Fibroblast of mammary gland (primary cell): ENCODE data around the gene MRPL53.

Source experiments
- DNase-seq: peaks from one replicate; pipeline ENCODE4 v3.0.0-alpha.2; 2010; ENCODE audit warnings: low read depth
- H3K4me3 ChIP-seq: 2 replicates; pipeline ENCODE4 v1.5.1; 2011; ENCODE audit warnings: low read depth, mild to moderate bottlenecking, low read length, moderate library complexity; ENCODE audit not compliant: control insufficient read depth
- TF ChIP-seq, protein P1 (sequence below): conservative IDR thresholded peaks from 2 replicates; pipeline ENCODE4 v1.5.1; 2011; ENCODE audit warnings: low read depth, low read length, inconsistent platforms; ENCODE audit not compliant: control insufficient read depth, insufficient read depth

The MRPL53 gene

DNA sequence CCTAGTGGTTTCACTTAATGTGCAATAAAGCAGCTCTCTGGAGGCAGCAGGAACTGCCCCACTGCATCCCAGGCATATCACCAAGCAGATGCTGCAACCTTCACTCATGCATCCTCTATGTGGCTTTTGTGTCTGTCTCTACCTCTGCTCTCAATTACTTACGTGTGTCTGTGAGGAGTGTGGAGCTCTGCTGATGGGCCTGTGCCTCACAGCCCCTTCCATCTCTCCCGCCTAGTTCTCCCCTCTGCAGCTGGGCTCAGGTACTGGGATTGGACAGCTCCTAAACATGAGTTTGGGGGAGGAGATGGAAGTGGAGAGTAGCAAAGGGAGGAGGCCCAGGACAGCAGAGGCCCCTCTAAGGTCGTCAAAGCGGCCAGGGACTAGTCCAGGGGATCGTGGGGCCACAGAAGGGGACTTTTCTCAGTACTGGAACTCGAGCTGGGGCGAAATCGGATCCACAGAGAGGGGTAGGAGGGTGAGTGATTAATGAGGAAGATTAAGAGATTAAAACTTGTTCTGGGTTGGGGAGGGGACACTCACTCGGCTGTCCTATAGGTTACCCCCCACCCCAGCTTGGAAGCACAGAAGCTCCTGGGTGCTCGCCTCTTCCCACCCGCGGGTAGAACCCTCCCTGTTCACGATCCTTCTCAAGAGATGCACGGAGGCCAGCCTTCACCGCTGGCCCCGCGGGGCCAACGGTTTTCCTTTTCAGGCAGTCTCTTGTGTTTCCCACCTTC is 29.0 kb upstream of the MRPL53 start:
- no peak overlapping the region for H3K4me3 ChIP-seq
- DNase-seq: no peak
- TF ChIP-seq, protein P1, sequence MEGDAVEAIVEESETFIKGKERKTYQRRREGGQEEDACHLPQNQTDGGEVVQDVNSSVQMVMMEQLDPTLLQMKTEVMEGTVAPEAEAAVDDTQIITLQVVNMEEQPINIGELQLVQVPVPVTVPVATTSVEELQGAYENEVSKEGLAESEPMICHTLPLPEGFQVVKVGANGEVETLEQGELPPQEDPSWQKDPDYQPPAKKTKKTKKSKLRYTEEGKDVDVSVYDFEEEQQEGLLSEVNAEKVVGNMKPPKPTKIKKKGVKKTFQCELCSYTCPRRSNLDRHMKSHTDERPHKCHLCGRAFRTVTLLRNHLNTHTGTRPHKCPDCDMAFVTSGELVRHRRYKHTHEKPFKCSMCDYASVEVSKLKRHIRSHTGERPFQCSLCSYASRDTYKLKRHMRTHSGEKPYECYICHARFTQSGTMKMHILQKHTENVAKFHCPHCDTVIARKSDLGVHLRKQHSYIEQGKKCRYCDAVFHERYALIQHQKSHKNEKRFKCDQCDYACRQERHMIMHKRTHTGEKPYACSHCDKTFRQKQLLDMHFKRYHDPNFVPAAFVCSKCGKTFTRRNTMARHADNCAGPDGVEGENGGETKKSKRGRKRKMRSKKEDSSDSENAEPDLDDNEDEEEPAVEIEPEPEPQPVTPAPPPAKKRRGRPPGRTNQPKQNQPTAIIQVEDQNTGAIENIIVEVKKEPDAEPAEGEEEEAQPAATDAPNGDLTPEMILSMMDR: no peak

DNA sequence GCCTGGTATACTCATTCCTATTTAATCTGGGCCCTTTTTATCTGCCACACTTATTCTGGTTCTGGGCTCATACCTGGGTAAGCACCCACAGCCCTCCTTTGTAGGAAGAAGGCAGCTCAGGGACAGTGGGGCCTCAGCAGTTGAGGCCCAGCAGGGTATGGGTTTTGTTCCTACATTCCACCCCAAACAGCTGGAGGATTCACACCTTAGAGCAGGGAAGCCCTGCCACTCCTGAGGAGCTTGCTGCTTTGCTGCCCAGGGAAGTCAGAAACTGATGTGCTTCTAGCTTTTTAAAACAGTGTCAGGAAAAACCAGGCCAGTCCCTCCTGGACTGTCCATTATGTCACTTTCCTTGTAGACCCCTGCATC is 28.1 kb upstream of the MRPL53 start:
- TF ChIP-seq, protein P1: no peak
- no peak overlapping the region for H3K4me3 ChIP-seq
- DNase-seq: no peak

DNA sequence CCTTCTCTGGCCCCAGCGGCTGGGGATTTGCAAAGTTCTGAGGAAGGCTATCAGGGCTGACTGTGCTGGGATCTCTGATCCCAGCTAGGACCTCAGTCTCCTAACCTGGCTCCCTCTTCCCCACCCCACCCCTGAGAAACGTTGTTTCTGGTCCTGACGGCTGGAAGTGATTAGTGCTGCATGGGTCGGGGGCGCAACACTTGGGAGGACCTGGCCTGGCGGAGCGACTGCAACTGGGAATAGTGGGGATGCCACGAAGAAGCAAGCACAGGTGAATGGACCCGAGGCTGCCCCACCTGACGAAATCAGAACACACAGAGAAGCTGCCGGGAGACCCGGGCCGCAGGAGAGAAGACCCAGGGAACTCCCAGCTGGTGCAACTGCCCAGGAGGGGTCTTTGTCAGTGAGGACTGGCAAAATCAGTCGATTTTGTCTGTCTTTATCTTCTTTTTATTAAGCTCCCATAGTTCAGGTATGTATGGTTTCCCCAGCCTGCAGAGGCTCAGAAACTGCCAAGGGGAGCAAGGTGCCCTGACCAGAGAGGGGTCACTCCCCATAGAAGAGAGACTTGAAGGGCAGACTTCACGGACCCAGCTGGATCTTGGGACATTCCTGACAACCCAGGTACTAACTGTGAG is 27.6 kb upstream of the MRPL53 start:
- TF ChIP-seq, protein P1: no peak
- DNase-seq: no peak
- H3K4me3 ChIP-seq: no peak overlapping the region

DNA sequence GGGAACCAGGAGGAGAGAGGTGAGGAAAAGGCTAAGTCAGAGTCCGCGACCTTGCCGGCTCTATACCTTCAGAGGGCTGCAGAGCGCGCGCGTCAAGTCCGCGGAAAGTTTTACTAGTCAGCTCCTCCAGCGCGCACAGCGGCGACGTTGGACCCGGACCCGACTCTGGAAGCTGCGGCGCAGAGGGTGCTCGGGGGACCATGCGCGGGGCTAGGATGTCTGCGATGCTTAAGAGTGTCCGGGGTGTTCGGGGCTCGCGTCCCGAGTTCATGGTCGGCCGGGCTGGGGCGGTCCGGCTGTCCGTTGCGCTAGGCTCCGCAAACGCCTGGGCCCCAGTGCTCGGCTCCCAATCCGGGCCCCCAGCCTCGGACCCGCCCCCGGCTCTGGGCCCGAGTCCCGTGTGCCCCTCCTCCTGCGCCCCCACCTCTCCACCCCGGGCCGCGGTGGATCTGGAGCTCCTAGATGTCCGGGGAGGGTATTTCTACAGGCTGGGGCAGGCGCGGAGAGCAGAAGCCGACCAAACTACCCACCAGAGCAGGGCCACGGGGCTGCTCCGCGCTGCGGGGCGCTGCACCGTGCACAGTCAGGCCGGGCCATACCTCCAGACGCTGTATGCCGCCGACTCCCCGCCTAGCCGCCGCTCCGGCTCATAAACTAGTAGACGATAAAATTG is 26.9 kb upstream of the MRPL53 start, which contains the start of gene LBX2:
Gene LBX2 (minus strand): TSS at position 337 of the 673 bp plus-strand sequence. CDS start 66 bp downstream, at position 271.
- peak within 1 kb of the TSS; percentile 37 for H3K4me3 ChIP-seq
- DNase-seq: no peak
- TF ChIP-seq, protein P1: no peak

DNA sequence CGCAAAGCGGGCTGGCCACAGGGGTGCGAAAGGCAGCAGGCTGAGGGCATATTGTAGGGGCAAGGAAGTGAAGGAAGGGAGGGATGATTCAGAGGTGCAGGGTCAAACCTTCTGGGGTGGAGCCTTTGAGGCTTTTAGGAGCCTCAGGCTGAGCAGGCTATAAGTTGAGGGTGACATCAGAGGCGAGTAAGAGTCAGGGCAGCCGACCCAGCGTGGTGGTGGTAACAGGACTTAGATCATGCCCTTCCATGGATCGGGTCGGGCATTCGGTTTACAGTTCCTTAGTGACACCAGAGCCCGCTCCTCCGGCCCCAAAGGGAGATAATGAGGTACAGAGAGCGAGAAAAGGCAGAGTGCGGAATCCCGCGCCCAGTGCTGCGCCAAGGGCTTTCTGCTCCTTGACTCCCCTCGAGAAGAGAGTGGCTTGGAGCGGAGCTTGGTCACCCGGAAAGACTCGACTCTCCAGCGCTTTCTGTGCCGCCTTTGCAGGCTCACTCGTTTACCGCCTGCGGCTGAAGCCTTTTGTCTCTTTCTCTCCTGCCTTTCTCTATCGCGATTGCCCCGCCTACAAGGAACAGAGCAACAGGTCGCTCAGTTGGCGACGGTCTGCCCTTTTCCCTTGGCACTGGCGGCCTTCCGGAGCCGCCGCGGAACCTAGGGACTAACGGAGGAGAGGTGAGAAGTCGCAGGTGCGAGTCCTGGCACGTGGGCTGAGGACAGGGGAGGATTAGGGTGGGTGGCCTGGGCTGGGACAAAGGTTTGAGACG is 26.2 kb upstream of the MRPL53 start:
- TF ChIP-seq, protein P1: no peak
- H3K4me3 ChIP-seq: peak overlapping the region; percentile 37
- DNase-seq: peak; percentile 58

DNA sequence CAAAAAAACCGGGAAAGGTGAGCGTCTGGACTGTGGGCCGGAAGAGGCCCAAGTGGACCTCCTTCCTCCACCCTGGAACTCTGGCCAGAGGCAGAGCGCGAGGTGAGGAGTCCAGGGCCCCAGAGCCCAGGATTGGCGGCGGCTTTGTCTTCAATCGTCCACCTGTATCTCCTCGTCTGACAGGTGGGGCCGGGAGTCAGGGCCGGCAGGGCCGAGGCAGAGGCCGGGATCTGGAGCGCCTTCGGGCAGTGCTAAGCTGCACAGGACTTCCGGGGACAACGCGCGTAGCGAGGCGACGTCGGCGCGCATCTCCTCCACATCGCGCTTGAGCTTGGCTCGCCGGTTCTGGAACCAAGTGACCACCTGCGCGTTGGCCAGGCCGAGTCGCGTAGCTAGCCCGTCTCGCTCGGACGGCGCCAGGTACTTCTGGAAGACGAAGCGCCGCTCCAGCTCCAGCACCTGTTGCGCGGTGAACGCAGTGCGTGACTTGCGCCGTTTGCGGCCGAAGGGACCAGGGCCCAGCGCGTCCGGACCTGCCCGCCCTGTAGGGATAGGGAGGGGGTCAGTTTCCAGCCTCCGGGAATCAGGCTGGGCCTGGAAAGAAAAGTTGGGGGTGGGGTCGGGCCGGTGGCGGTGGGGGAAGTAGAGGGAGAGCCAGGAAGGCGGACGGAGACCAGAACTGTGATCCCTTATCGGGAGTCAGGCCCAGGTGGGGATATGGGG is 25.5 kb upstream of the MRPL53 start:
- no peak for DNase-seq
- TF ChIP-seq, protein P1: no peak
- peak overlapping the region; percentile 37 for H3K4me3 ChIP-seq
